ENCODE measurements around the gene OR51B4.
"Not testable (repeated sequence)": the region's sequence is repeated elsewhere in the genome, so short reads cannot be mapped to it uniquely, and the experiment has no call there.

Gene OR51B4, protein sequence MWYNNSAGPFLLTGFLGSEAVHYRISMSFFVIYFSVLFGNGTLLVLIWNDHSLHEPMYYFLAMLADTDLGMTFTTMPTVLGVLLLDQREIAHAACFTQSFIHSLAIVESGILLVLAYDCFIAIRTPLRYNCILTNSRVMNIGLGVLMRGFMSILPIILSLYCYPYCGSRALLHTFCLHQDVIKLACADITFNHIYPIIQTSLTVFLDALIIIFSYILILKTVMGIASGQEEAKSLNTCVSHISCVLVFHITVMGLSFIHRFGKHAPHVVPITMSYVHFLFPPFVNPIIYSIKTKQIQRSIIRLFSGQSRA

GRCh38 chr11:5301846-5302245, at the start of gene OR51B4:
Gene OR51B4, minus strand, starts transcription at chr11:5301946. Its CDS starts 0 bp downstream, at chr11:5301946.
- H3K27me3 ChIP-seq (replicated peaks; ENCODE audit: control insufficient read depth, insufficient read depth, low read length) = no peaks in the 10 kb centered on the region
- H3K9me3 ChIP-seq (ENCODE audit: control insufficient read depth, low read length) = no peaks in the 10 kb centered on the region
- H3K36me3 ChIP-seq (ENCODE audit: control insufficient read depth, insufficient read depth, low read length, severe bottlenecking) = no peaks in the 10 kb centered on the region
- H3K4me1 ChIP-seq (ENCODE audit: control insufficient read depth, insufficient read depth, low read length) = peaks cover 13% of the 10 kb centered on the region
- no peak for DNase-seq (ENCODE audit: low read depth)
- H3K4me3 ChIP-seq (ENCODE audit: low read length) = no peak within 1 kb of the TSS
- no peak within 1 kb of the TSS for H3K9ac ChIP-seq (ENCODE audit: low read length)

DNA sequence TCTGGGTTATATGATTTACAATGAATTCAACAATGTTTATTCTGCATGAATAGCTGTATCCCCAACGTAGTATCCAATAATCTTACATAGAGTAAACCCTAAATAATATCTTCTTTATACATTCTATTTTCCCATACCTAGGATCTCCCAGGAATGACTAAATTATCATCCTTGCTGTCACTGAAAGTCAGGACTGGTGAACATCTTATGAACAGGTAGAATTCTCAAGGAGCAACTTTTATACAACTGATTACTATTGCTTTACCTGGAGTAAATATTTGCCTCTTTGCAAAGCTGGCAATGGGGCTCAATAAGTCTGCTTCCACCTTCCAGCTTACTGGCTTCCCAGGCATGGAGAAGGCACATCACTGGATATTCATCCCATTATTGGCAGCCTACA, 49.5 kb upstream of the OR51B4 start, which contains the start of gene OR51B6:
TSS of gene OR51B6 (plus strand) at position 301 of the 400 bp plus-strand sequence. CDS start at position 301, 0 bp downstream.
- Histone ChIP-seq H3K9me3 (ENCODE audit: control insufficient read depth, low read length) (no peaks in the 10 kb centered on the region), H3K4me1 (ENCODE audit: control insufficient read depth, insufficient read depth, low read length) (no peaks in the 10 kb centered on the region), H3K4me3 (ENCODE audit: low read length) (no peak within 1 kb of the TSS), H3K9ac (ENCODE audit: low read length) (no peak within 1 kb of the TSS), H3K27me3 (replicated peaks; ENCODE audit: control insufficient read depth, insufficient read depth, low read length) (no peaks in the 10 kb centered on the region), H3K36me3 (ENCODE audit: control insufficient read depth, insufficient read depth, low read length, severe bottlenecking) (no peaks in the 10 kb centered on the region)
- no peak for DNase-seq (ENCODE audit: low read depth)

DNA sequence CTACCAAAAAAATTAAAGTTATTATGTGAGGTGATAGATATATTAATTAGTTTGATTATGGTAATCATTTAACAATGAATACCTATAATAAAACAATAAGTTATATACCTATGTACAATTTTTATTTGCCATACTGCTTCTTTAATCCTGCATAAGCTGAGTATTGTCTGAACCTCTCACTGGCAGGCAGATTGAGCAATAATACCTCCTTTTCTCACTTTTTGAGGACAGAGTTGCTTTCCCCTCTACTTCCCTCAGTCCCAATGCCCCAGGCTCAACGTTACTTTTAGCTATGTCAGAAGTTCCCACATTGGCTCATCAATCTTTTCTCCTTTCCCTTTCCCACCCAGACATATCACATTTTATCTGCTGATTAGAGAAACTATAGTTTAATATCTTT, 47.8 kb upstream of the OR51B4 start:
- Histone ChIP-seq H3K4me1 (ENCODE audit: control insufficient read depth, insufficient read depth, low read length) (no peaks in the 10 kb centered on the region), H3K9me3 (ENCODE audit: control insufficient read depth, low read length) (no peaks in the 10 kb centered on the region), H3K36me3 (ENCODE audit: control insufficient read depth, insufficient read depth, low read length, severe bottlenecking) (no peaks in the 10 kb centered on the region), H3K9ac (ENCODE audit: low read length) (no peak overlapping the region), H3K27me3 (replicated peaks; ENCODE audit: control insufficient read depth, insufficient read depth, low read length) (no peaks in the 10 kb centered on the region), H3K4me3 (ENCODE audit: low read length) (no peak overlapping the region)
- DNase-seq (ENCODE audit: low read depth) = no peak

GRCh38 chr11:5348551-5349194, 46.9 kb upstream of the OR51B4 start:
- no peaks in the 10 kb centered on the region for H3K4me1 ChIP-seq (ENCODE audit: control insufficient read depth, insufficient read depth, low read length)
- no peak overlapping the region for H3K4me3 ChIP-seq (ENCODE audit: low read length)
- no peak overlapping the region for H3K9ac ChIP-seq (ENCODE audit: low read length)
- no peaks in the 10 kb centered on the region for H3K9me3 ChIP-seq (ENCODE audit: control insufficient read depth, low read length)
- no peaks in the 10 kb centered on the region for H3K27me3 ChIP-seq (replicated peaks; ENCODE audit: control insufficient read depth, insufficient read depth, low read length)
- no peak for DNase-seq (ENCODE audit: low read depth)
- no peaks in the 10 kb centered on the region for H3K36me3 ChIP-seq (ENCODE audit: control insufficient read depth, insufficient read depth, low read length, severe bottlenecking)

- Histone ChIP-seq H3K4me3 (ENCODE audit: low read length) (no peak overlapping the region), H3K36me3 (ENCODE audit: control insufficient read depth, insufficient read depth, low read length, severe bottlenecking) (no peaks in the 10 kb centered on the region), H3K9me3 (ENCODE audit: control insufficient read depth, low read length) (no peaks in the 10 kb centered on the region), H3K27me3 (replicated peaks; ENCODE audit: control insufficient read depth, insufficient read depth, low read length) (no peaks in the 10 kb centered on the region), H3K4me1 (ENCODE audit: control insufficient read depth, insufficient read depth, low read length) (no peaks in the 10 kb centered on the region), H3K9ac (ENCODE audit: low read length) (no peak overlapping the region)
- no peak for DNase-seq (ENCODE audit: low read depth)
Observed at GRCh38 chr11:5345831-5346230, 44.1 kb upstream of the OR51B4 start.

DNA sequence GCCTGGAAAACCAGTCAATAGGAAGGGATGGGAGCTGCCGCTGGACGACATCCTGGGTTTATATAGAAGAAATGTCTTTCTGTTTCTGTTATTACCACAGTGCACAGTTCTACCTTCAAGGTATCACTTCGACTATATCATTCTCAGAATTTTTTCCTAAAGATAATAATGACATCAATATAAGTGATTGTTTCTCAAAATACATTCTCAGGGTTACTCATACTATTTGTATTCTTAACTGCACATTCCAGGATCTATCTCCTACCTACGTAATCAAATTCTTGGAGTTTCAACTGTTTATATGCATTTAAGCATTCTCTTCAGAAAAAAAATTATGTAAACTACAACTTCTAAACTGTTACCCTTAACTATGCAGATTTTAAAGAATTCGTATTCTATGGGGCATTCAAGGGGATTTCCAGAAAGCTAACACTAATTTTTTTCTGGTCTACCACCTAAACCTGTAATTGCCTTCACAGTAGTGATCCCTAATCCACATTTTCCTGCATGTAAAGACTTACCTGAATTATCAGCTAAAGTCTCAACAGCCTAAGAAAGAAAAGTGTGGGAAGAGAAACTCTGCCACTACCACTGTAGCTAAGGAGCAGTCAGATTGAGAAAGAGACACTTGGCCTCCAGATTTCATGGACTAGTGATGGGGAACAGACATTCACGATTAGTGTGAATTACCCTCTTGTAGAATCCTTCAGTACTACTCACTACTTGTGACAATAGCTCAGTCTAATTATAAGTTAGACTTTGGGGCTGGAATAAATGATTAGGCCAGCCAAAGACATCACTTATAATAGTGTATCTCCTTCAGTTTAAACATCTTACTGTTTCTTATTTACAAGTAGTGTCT, 42.0 kb upstream of the OR51B4 start, which contains the start of gene OR51B5:
TSS of gene OR51B5 (minus strand) at position 51 of the 862 bp plus-strand sequence. CDS start at position 51, 0 bp downstream.
- Histone ChIP-seq H3K4me1 (ENCODE audit: control insufficient read depth, insufficient read depth, low read length) (no peaks in the 10 kb centered on the region), H3K9me3 (ENCODE audit: control insufficient read depth, low read length) (no peaks in the 10 kb centered on the region), H3K9ac (ENCODE audit: low read length) (no peak within 1 kb of the TSS), H3K27me3 (replicated peaks; ENCODE audit: control insufficient read depth, insufficient read depth, low read length) (no peaks in the 10 kb centered on the region), H3K4me3 (ENCODE audit: low read length) (no peak within 1 kb of the TSS), H3K36me3 (ENCODE audit: control insufficient read depth, insufficient read depth, low read length, severe bottlenecking) (no peaks in the 10 kb centered on the region)
- no peak for DNase-seq (ENCODE audit: low read depth)

GRCh38 chr11:5339771-5340322, 38.1 kb upstream of the OR51B4 start:
- Histone ChIP-seq H3K36me3 (ENCODE audit: control insufficient read depth, insufficient read depth, low read length, severe bottlenecking) (no peaks in the 10 kb centered on the region), H3K9me3 (ENCODE audit: control insufficient read depth, low read length) (no peaks in the 10 kb centered on the region), H3K27me3 (replicated peaks; ENCODE audit: control insufficient read depth, insufficient read depth, low read length) (no peaks in the 10 kb centered on the region), H3K4me3 (ENCODE audit: low read length) (no peak overlapping the region), H3K4me1 (ENCODE audit: control insufficient read depth, insufficient read depth, low read length) (no peaks in the 10 kb centered on the region), H3K9ac (ENCODE audit: low read length) (no peak overlapping the region)
- no peak for DNase-seq (ENCODE audit: low read depth)

DNA sequence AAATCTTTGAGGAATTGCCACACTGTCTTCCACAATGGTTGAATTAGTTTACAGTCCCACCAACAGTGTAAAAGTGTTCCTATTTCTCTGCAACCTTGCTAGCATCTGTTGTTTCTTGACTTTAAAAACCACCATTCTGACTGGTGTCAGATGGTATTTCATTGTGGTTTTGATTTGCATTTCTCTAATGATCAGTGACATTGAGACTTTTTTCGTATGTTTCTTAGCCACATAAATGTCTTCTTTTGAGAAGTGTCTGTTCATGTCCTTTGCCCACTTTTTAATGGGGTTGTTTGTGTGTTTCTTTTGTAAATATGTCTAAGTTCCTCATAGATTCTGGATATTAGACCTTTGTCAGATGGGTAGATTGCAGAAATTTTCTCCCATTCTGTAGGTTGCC, 35.5 kb upstream of the OR51B4 start:
- DNase-seq (ENCODE audit: low read depth); H3K9me3 ChIP-seq (ENCODE audit: control insufficient read depth, low read length); H3K9ac ChIP-seq (ENCODE audit: low read length); H3K4me3 ChIP-seq (ENCODE audit: low read length); H3K27me3 ChIP-seq (replicated peaks; ENCODE audit: control insufficient read depth, insufficient read depth, low read length); H3K4me1 ChIP-seq (ENCODE audit: control insufficient read depth, insufficient read depth, low read length); H3K36me3 ChIP-seq (ENCODE audit: control insufficient read depth, insufficient read depth, low read length, severe bottlenecking): not testable (repeated sequence)

- Histone ChIP-seq H3K36me3 (ENCODE audit: control insufficient read depth, insufficient read depth, low read length, severe bottlenecking) (no peaks in the 10 kb centered on the region), H3K4me1 (ENCODE audit: control insufficient read depth, insufficient read depth, low read length) (no peaks in the 10 kb centered on the region), H3K9me3 (ENCODE audit: control insufficient read depth, low read length) (no peaks in the 10 kb centered on the region), H3K9ac (ENCODE audit: low read length) (no peak overlapping the region), H3K27me3 (replicated peaks; ENCODE audit: control insufficient read depth, insufficient read depth, low read length) (no peaks in the 10 kb centered on the region), H3K4me3 (ENCODE audit: low read length) (no peak overlapping the region)
- DNase-seq (ENCODE audit: low read depth) = no peak
Observed at GRCh38 chr11:5336331-5336730, 34.6 kb upstream of the OR51B4 start.

DNA sequence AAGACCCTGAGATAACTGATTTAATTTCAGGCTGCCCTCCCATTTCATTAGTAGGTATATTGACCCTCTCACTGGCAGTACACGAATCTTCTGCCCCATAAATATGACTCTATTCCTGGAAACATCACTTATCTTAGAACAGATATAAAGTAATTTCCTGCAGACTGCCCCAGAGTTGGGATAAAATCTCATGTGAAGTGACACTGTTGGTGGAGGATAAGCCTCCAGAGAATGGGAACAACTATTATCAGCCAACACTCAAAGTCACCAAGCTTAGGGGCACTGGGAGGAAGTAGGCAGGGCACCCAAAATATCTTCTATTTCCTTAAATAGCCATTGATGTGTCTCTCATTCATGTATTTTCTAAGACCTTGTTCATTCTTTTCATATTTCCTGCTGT, 33.4 kb upstream of the OR51B4 start:
- Histone ChIP-seq H3K4me1 (ENCODE audit: control insufficient read depth, insufficient read depth, low read length) (no peaks in the 10 kb centered on the region), H3K9me3 (ENCODE audit: control insufficient read depth, low read length) (no peaks in the 10 kb centered on the region), H3K27me3 (replicated peaks; ENCODE audit: control insufficient read depth, insufficient read depth, low read length) (no peaks in the 10 kb centered on the region), H3K9ac (ENCODE audit: low read length) (no peak overlapping the region), H3K4me3 (ENCODE audit: low read length) (no peak overlapping the region), H3K36me3 (ENCODE audit: control insufficient read depth, insufficient read depth, low read length, severe bottlenecking) (no peaks in the 10 kb centered on the region)
- no peak for DNase-seq (ENCODE audit: low read depth)

DNA sequence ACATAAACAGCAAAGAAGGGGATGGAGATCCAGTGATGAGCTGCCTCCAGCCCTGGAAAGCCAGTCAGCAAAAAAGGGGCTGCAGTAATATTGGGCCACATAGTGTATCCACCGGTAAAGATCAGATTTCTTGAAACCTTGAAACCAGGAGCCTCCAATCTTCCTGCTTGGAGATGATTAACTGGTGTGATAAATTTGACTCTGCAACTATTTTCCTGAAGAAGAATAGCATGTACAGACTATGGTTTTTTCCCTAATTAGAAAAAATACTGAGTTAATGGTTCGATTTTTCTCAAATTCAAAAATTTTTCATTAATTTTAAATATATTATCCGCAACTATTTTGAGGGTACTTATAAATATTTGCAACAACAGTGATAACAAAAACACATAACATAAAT, 22.5 kb upstream of the OR51B4 start, which contains the start of gene OR51B2:
TSS of gene OR51B2 (minus strand) at position 101 of the 400 bp plus-strand sequence. CDS start at position 101, 0 bp downstream.
- no peak within 1 kb of the TSS for H3K4me3 ChIP-seq (ENCODE audit: low read length)
- H3K27me3 ChIP-seq (replicated peaks; ENCODE audit: control insufficient read depth, insufficient read depth, low read length) = no peaks in the 10 kb centered on the region
- no peaks in the 10 kb centered on the region for H3K36me3 ChIP-seq (ENCODE audit: control insufficient read depth, insufficient read depth, low read length, severe bottlenecking)
- H3K9me3 ChIP-seq (ENCODE audit: control insufficient read depth, low read length) = no peaks in the 10 kb centered on the region
- no peak for DNase-seq (ENCODE audit: low read depth)
- no peaks in the 10 kb centered on the region for H3K4me1 ChIP-seq (ENCODE audit: control insufficient read depth, insufficient read depth, low read length)
- no peak within 1 kb of the TSS for H3K9ac ChIP-seq (ENCODE audit: low read length)

All from adipocyte (in vitro differentiated cells).